ENCODE data around the gene AREG. TPM values are rescaled to one million over a fixed set of nuclear protein-coding genes. Genes with fewer than 3 reads are reported as not detected.

Gene AREG
- polyA plus RNA-seq, 1 donor (not counting 4 experiments of a cell fraction or from before 2014, with no cell fraction given): 1,566 TPM

- Histone ChIP-seq H3K4me1 (ENCODE audit: control insufficient read depth, extremely low read depth, insufficient read depth, low read length) (peaks cover 48% of the 10 kb centered on the region), H3K4me2 (ENCODE audit: control insufficient read depth, extremely low read depth, insufficient read depth, low read depth, low read length) (peak overlapping the region; percentile 49), H4K20me1 (ENCODE audit: control insufficient read depth, extremely low read depth, insufficient read depth, low read length) (no peaks in the 10 kb centered on the region), H3K4me3 (ENCODE audit: control insufficient read depth in 2 of 3, extremely low read depth in 1 of 3, insufficient read depth in 2 of 3, low read depth in 1 of 3, low read length in 3 of 3) (no peak overlapping the region), H3K36me3 (ENCODE audit: control insufficient read depth in 2 of 2, extremely low read depth in 1 of 2, insufficient read depth in 2 of 2, low read length in 2 of 2) (no peaks in the 10 kb centered on the region), H2AFZ (ENCODE audit: control insufficient read depth, low read length) (no peak overlapping the region), H3K27ac (ENCODE audit: control insufficient read depth, insufficient read depth, low read length) (no peak overlapping the region), H3K9ac (ENCODE audit: control insufficient read depth, extremely low read depth, insufficient read depth, low read length) (no peak overlapping the region), H3K9me1 (ENCODE audit: control insufficient read depth, extremely low read depth, insufficient read depth, low read length) (no peaks in the 10 kb centered on the region), H3K27me3 (ENCODE audit: control insufficient read depth, extremely low read depth, insufficient read depth, low read length) (no peaks in the 10 kb centered on the region), H3K9me3 (ENCODE audit: control insufficient read depth, low read depth, low read length) (no peaks in the 10 kb centered on the region), H3K79me2 (ENCODE audit: control insufficient read depth, insufficient read depth, low read length) (no peaks in the 10 kb centered on the region)
- DNase-seq (ENCODE audit: low read depth, low spot score) (no peak), FAIRE-seq (no peak)
- dilution Hi-C loops (cut with MboI; ENCODE audit: extremely low pct_ligation_motif_present, low sequenced_read_pairs): no loop called here
- no peak for TF ChIP-seq CTCF (optimal IDR thresholded peaks at IDR 0.05 in 1 of 3, IDR thresholded peaks at IDR 0.05 in 1 of 3, conservative IDR thresholded peaks at IDR 0.05 in 1 of 3; ENCODE audit: extremely low read depth in 1 of 3, insufficient read depth in 2 of 3, low read length in 3 of 3)
- no peak for TF ChIP-seq EZH2 (IDR thresholded peaks at IDR 0.05; ENCODE audit: low read length)
Measured at GRCh38 chr4:74475091-74475800, 30.3 kb downstream of the AREG start.

GRCh38 chr4:74475946-74476345 is 31.0 kb downstream of the AREG start:
- H4K20me1 ChIP-seq (ENCODE audit: control insufficient read depth, extremely low read depth, insufficient read depth, low read length): no peaks in the 10 kb centered on the region
- no peak overlapping the region for H3K9ac ChIP-seq (ENCODE audit: control insufficient read depth, extremely low read depth, insufficient read depth, low read length)
- H3K4me3 ChIP-seq (ENCODE audit: control insufficient read depth in 2 of 3, extremely low read depth in 1 of 3, insufficient read depth in 2 of 3, low read depth in 1 of 3, low read length in 3 of 3): no peak overlapping the region
- no peaks in the 10 kb centered on the region for H3K36me3 ChIP-seq (ENCODE audit: control insufficient read depth in 2 of 2, extremely low read depth in 1 of 2, insufficient read depth in 2 of 2, low read length in 2 of 2)
- no peaks in the 10 kb centered on the region for H3K79me2 ChIP-seq (ENCODE audit: control insufficient read depth, insufficient read depth, low read length)
- TF ChIP-seq EZH2 (IDR thresholded peaks at IDR 0.05; ENCODE audit: low read length): no peak
- TF ChIP-seq CTCF (optimal IDR thresholded peaks at IDR 0.05 in 1 of 3, IDR thresholded peaks at IDR 0.05 in 1 of 3, conservative IDR thresholded peaks at IDR 0.05 in 1 of 3; ENCODE audit: extremely low read depth in 1 of 3, insufficient read depth in 2 of 3, low read length in 3 of 3): no peak
- FAIRE-seq (no peak), DNase-seq (ENCODE audit: low read depth, low spot score) (no peak)
- H2AFZ ChIP-seq (ENCODE audit: control insufficient read depth, low read length): no peak overlapping the region
- dilution Hi-C loops (cut with MboI; ENCODE audit: extremely low pct_ligation_motif_present, low sequenced_read_pairs): no loop called here
- no peaks in the 10 kb centered on the region for H3K9me1 ChIP-seq (ENCODE audit: control insufficient read depth, extremely low read depth, insufficient read depth, low read length)
- H3K4me1 ChIP-seq (ENCODE audit: control insufficient read depth, extremely low read depth, insufficient read depth, low read length): peaks cover 41% of the 10 kb centered on the region
- no peak overlapping the region for H3K4me2 ChIP-seq (ENCODE audit: control insufficient read depth, extremely low read depth, insufficient read depth, low read depth, low read length)
- no peaks in the 10 kb centered on the region for H3K27me3 ChIP-seq (ENCODE audit: control insufficient read depth, extremely low read depth, insufficient read depth, low read length)
- no peaks in the 10 kb centered on the region for H3K9me3 ChIP-seq (ENCODE audit: control insufficient read depth, low read depth, low read length)
- H3K27ac ChIP-seq (ENCODE audit: control insufficient read depth, insufficient read depth, low read length): no peak overlapping the region
